Right lobe of liver (tissue), 6 donors: ENCODE data around the gene GPS2. TPM values are rescaled to one million over a fixed set of nuclear protein-coding genes. Genes with fewer than 3 reads are reported as not detected.

Source experiments
- ATAC-seq, 4 donors: fragments of 200-7000 bp; cut with Tn5 transposase; one replicate each; pipeline ENCODE4 v1.9.1; 2020; ENCODE audit warnings: mild to moderate bottlenecking in 4 of 4, moderate library complexity in 4 of 4
- DNase-seq, 3 donors: peaks; one replicate each; pipeline ENCODE4 v3.0.0-alpha.2; 2020
- H3K27ac ChIP-seq, 3 donors: fragments of 200-600 bp; one replicate each; pipeline ENCODE4 v1.8.0; 2022
- H3K27me3 ChIP-seq, 2 donors: fragments of 200-600 bp; one replicate each; pipeline ENCODE4 v1.8.0; 2022
- H3K36me3 ChIP-seq, 4 donors: fragments of 200-600 bp; sonication (generic) in 1 of 4; one replicate each; pipeline versions ENCODE4 v1.5.1 to v1.8.0; 2017 to 2022; ENCODE audit warnings: control low read depth in 1 of 4
- H3K4me1 ChIP-seq, 4 donors: fragments of 200-600 bp; sonication (generic) in 1 of 4; one replicate each; pipeline versions ENCODE4 v1.5.1 to v1.8.0; 2017 to 2022; ENCODE audit warnings: control low read depth in 1 of 4
- H3K4me3 ChIP-seq, 3 donors: fragments of 200-600 bp; one replicate each; pipeline ENCODE4 v1.8.0; 2022
- H3K9me3 ChIP-seq, 4 donors: fragments of 200-600 bp; sonication (generic) in 1 of 4; one replicate each; pipeline versions ENCODE4 v1.5.1 to v1.8.0; 2017 to 2022; ENCODE audit warnings: control low read depth in 1 of 4
- POLR2A ChIP-seq: fragments of 450-650 bp; IDR thresholded peaks from one replicate; pipeline ENCODE4 v1.6.1; 2017; ENCODE audit warnings: antibody characterized with exemption, mild to moderate bottlenecking
- WGBS: methylation state at CpG from one replicate; pipeline ENCODE4 v1.1.6; 2018; ENCODE audit warnings: low coverage, low lambda C conversion rate; ENCODE audit not compliant: insufficient coverage; ENCODE audit errors: missing lambda C conversion rate; 5-methylcytosine and 5-hydroxymethylcytosine counted together
- intact Hi-C, 2 donors: fragments of 100-400 bp; cut with DNase I; formaldehyde crosslinking; loops; one replicate each; pipeline versions ENCODE4 v1.11.2 to v1.14.1; 2022
- total RNA-seq, 6 experiments: library from RNA; depleted of rRNA in 2 of 6; stranded (reverse); fragments of >200 nt in 2 of 6; fragmentation: NEBNext Ultra II Directional in 3 of 6; extraction: Animal tissue kit (Norgen Biotek cat#: 25700) in 3 of 6; gene quantifications; one replicate each; pipeline versions ENCODE4 v1.1.0 to v1.2.4, GENCODE V29; 2016 to 2023
- TF ChIP-seq, protein P1 (sequence below), 4 donors: fragments of 200-600 bp in 3 of 4; fragments of 450-650 bp in 1 of 4; IDR thresholded peaks; one replicate each; pipeline versions ENCODE4 v1.5.1 to v1.8.0; 2016 to 2022; ENCODE audit warnings: antibody characterized with exemption in 4 of 4, mild to moderate bottlenecking in 2 of 4
- donor health status: DM: no; HTN: yes; CAD: no.
- donor health status: DM: no; HTN: no; CAD: no.
- donor health status: DM: no; HTN: no; CAD: no.
- donor health status: DM: no; HTN: yes; CAD: no.
- donor health status: DM: no; HTN: yes; CAD: no.

The GPS2 gene
- total RNA-seq, 6 experiments from 2014 or later = 22.0 to 48.1 (median 23.2) TPM

DNA sequence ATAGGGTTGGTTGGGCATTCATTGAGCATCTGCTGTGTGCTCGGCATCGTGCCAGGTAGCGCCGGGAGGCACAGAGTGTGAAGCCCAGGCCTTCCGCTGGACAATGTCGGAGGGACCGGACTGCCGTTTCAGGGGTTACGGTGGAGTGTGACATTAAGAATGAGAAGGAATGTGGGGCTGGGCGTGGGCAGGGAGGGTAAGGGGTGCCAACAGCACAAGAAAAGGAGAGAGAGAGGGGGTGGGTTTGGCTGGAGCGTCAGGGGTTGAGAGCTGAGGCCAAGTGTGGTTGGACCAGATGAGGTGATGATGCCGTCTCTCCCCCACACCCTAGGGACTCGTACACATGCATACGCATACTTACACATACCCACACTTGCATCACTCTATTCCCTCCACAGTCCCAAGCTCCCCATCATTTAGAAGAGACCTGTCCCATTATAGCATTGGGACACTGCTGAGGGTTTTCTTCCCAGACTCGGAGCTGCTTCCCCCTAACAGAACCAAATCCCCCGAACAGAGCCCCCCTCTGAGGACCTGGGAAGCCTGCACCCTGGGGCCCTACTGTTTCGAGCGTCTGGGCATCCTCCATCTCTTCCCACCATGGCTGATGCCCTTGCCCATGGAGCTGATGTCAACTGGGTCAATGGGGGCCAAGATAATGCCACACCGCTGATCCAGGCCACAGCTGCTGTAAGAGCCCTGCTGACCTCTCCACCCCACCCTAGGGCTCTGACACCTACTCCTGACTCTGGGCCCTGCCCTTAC lies 33.5 kb upstream of the GPS2 start:
- ATAC-seq = no peak
- Histone ChIP-seq H3K4me3 (no peak overlapping the region), H3K27me3 (no peaks in the 10 kb centered on the region), H3K27ac (no peak overlapping the region), H3K9me3 (no peaks in the 10 kb centered on the region), H3K36me3 (no peaks in the 10 kb centered on the region), H3K4me1 (peaks cover 0 to 26% (median 7%) of the 10 kb centered on the region in 4 donors)
- 65% methylated on average over 17 of the region's 19 CpGs for WGBS
- no peak for TF ChIP-seq POLR2A
- TF ChIP-seq, protein P1, sequence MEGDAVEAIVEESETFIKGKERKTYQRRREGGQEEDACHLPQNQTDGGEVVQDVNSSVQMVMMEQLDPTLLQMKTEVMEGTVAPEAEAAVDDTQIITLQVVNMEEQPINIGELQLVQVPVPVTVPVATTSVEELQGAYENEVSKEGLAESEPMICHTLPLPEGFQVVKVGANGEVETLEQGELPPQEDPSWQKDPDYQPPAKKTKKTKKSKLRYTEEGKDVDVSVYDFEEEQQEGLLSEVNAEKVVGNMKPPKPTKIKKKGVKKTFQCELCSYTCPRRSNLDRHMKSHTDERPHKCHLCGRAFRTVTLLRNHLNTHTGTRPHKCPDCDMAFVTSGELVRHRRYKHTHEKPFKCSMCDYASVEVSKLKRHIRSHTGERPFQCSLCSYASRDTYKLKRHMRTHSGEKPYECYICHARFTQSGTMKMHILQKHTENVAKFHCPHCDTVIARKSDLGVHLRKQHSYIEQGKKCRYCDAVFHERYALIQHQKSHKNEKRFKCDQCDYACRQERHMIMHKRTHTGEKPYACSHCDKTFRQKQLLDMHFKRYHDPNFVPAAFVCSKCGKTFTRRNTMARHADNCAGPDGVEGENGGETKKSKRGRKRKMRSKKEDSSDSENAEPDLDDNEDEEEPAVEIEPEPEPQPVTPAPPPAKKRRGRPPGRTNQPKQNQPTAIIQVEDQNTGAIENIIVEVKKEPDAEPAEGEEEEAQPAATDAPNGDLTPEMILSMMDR (IDR thresholded peaks at IDR 0.05) = no peak
- no peak for DNase-seq
- intact Hi-C loops = loop anchor here in 1 of 2 donors (10.0 kb wide), 1 partner anchor 74 kb away; no protein-coding TSS in a partner anchor

GRCh38 chr17:7347630-7348477 lies 32.7 kb upstream of the GPS2 start:
- Histone ChIP-seq H3K4me1 (peaks cover 0 to 21% (median 4%) of the 10 kb centered on the region in 4 donors), H3K4me3 (no peak overlapping the region), H3K9me3 (no peaks in the 10 kb centered on the region), H3K27ac (no peak overlapping the region), H3K36me3 (no peaks in the 10 kb centered on the region), H3K27me3 (no peaks in the 10 kb centered on the region)
- intact Hi-C loops = loop anchor here in 1 of 2 donors (10.0 kb wide), 1 partner anchor 73 kb away; no protein-coding TSS in a partner anchor
- WGBS = 86% methylated on average over 6 of the region's 19 CpGs
- ATAC-seq = no peak
- TF ChIP-seq, protein P1 (IDR thresholded peaks at IDR 0.05) = no peak
- TF ChIP-seq POLR2A = no peak
- no peak for DNase-seq

- H3K36me3 ChIP-seq = no peaks in the 10 kb centered on the region
- H3K27ac ChIP-seq = no peak overlapping the region
- no peak for TF ChIP-seq POLR2A
- TF ChIP-seq, protein P1 (IDR thresholded peaks at IDR 0.05) = no peak
- H3K4me1 ChIP-seq = peaks cover 0 to 15% (median 1%) of the 10 kb centered on the region in 4 donors
- intact Hi-C loops = loop anchor here in 1 of 2 donors (10.0 kb wide), 1 partner anchor 72 kb away; no protein-coding TSS in a partner anchor
- no peak for ATAC-seq
- no peak overlapping the region for H3K4me3 ChIP-seq
- no peaks in the 10 kb centered on the region for H3K9me3 ChIP-seq
- WGBS = 59% methylated on average over 2 of the region's 18 CpGs
- no peak for DNase-seq
- H3K27me3 ChIP-seq = no peaks in the 10 kb centered on the region
These were observed 31.8 kb upstream of the GPS2 start for GRCh38 chr17:7346761-7347614.

DNA sequence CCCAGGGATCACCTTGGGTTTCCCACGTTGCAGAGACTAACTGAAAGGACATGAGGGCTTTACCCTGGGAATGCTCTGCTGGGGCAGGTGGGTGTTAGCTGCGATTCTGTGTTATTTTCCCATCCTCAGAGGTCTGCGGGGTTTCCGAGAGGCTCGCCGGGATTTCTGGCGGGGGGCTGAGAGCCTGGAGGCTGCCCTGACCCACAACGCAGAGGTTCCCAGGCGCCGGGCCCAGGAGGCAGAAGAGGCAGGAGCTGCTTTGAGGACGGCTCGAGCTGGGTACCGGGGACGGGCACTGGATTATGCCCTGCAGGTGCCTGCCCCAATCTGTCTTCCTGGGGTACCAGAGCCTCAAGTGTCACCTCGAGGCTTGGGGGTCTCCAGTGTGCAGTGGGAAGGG lies 28.1 kb upstream of the GPS2 start:
- Histone ChIP-seq H3K4me1 (no peaks in the 10 kb centered on the region), H3K36me3 (no peaks in the 10 kb centered on the region), H3K4me3 (no peak overlapping the region), H3K27me3 (no peaks in the 10 kb centered on the region), H3K27ac (no peak overlapping the region), H3K9me3 (no peaks in the 10 kb centered on the region)
- no peak for DNase-seq
- WGBS = 60% methylated on average over 11 of the region's 15 CpGs
- ATAC-seq = no peak
- intact Hi-C loops = loop anchor here in 1 of 2 donors (10.0 kb wide), 1 partner anchor 68 kb away; no protein-coding TSS in a partner anchor
- TF ChIP-seq, protein P1 (IDR thresholded peaks at IDR 0.05) = no peak
- no peak for TF ChIP-seq POLR2A
